GM12891 (cell line): Measurements from ENCODE around the gene OAS3.

Experiments used
- DNase-seq: peaks from one replicate; pipeline ENCODE4 v3.0.0; 2011; ENCODE audit warnings: low spot score; ENCODE audit not compliant: insufficient read length
- FAIRE-seq: peaks from 2 replicates; lab custom pipeline; 2011; peaks lifted over from hg19 to GRCh38; lab: Jason Lieb, UNC
- PAX5 ChIP-seq: IDR thresholded peaks from 2 replicates; pipeline ENCODE4 v1.6.1; 2011; ENCODE audit warnings: low read length, moderate library complexity, mild to moderate bottlenecking; ENCODE audit not compliant: insufficient read depth, severe bottlenecking
- POLR2A ChIP-seq: IDR thresholded peaks from 2 replicates; pipeline ENCODE4 v1.6.1; 2011; ENCODE audit warnings: low read depth, low read length, control low read depth
- POLR2AphosphoS5 ChIP-seq: IDR thresholded peaks from 2 replicates; pipeline ENCODE4 v1.6.1; 2011; ENCODE audit warnings: low read depth, low read length, control low read depth
- POU2F2 ChIP-seq: IDR thresholded peaks from 2 replicates; pipeline ENCODE4 v1.6.1; 2011; ENCODE audit warnings: low read depth, mild to moderate bottlenecking, control low read depth, low read length, moderate library complexity
- SPI1 ChIP-seq: IDR thresholded peaks from 2 replicates; pipeline ENCODE4 v1.6.1; 2011; ENCODE audit warnings: low read depth, low read length, control low read depth
- TAF1 ChIP-seq: IDR thresholded peaks from 2 replicates; pipeline ENCODE4 v1.6.1; 2011; ENCODE audit warnings: low read depth, low read length, control low read depth

The OAS3 gene

DNA sequence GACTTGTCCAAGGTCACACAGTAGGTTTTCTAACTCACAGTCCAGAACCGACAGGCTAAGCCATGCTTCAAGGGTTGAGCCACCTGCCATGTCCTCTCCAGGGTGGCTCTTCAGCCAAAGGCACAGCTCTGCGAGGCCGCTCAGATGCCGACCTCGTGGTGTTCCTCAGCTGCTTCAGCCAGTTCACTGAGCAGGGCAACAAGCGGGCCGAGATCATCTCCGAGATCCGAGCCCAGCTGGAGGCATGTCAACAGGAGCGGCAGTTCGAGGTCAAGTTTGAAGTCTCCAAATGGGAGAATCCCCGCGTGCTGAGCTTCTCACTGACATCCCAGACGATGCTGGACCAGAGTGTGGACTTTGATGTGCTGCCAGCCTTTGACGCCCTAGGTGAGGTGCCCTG lies 27.4 kb downstream of the OAS3 start:
- no peak for TF ChIP-seq SPI1
- TF ChIP-seq POLR2AphosphoS5: no peak
- no peak for TF ChIP-seq POU2F2
- no peak for TF ChIP-seq TAF1
- TF ChIP-seq POLR2A: no peak
- no peak for TF ChIP-seq PAX5
- no peak for FAIRE-seq
- no peak for DNase-seq

DNA sequence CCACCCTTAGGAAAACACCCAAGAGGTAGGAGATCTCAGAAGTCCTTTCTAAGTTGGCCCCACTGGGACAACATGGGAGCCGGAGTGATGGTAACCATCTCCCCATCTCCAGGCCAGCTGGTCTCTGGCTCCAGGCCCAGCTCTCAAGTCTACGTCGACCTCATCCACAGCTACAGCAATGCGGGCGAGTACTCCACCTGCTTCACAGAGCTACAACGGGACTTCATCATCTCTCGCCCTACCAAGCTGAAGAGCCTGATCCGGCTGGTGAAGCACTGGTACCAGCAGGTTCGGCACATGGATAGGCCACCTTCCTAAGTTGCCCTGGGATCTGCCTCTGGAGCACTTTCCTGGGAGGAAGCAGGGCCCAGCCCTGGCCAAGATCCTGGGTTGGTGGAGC lies 29.0 kb downstream of the OAS3 start:
- TF ChIP-seq POLR2AphosphoS5 (no peak), SPI1 (no peak), PAX5 (no peak), POU2F2 (no peak), TAF1 (no peak)
- FAIRE-seq (no peak), DNase-seq (no peak)

DNA sequence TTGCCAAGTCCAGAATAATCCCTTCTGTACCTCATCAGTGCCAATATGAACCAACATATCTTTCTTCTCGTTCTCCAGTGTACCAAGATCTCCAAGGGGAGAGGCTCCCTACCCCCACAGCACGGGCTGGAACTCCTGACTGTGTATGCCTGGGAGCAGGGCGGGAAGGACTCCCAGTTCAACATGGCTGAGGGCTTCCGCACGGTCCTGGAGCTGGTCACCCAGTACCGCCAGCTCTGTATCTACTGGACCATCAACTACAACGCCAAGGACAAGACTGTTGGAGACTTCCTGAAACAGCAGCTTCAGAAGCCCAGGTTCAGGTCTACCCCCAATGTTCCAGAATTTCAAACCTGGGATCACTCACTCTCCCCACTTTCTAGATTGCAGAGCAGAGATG lies 29.6 kb downstream of the OAS3 start:
- DNase-seq (no peak), FAIRE-seq (no peak)
- no peak for TF ChIP-seq TAF1
- TF ChIP-seq PAX5: no peak
- no peak for TF ChIP-seq POLR2A
- TF ChIP-seq SPI1: no peak
- TF ChIP-seq POU2F2: no peak
- no peak for TF ChIP-seq POLR2AphosphoS5

DNA sequence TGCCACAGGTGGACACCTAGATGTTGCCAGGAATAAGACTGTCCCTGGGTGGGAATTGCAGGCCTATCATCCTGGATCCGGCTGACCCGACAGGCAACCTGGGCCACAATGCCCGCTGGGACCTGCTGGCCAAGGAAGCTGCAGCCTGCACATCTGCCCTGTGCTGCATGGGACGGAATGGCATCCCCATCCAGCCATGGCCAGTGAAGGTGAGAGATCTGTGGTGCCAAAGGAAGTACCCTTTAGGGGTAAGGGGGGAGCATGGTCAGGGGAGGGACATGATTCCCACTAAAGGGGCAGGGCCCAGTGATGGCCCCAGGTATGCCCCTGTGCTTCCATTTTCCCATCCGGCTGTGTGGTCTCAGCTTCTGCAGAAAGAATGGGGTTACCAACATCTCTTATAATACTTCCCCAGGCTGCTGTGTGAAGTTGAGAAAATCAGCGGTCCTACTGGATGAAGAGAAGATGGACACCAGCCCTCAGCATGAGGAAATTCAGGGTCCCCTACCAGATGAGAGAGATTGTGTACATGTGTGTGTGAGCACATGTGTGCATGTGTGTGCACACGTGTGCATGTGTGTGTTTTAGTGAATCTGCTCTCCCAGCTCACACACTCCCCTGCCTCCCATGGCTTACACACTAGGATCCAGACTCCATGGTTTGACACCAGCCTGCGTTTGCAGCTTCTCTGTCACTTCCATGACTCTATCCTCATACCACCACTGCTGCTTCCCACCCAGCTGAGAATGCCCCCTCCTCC lies 31.5 kb downstream of the OAS3 start:
- no peak for TF ChIP-seq POU2F2
- no peak for TF ChIP-seq POLR2AphosphoS5
- TF ChIP-seq TAF1: no peak
- no peak for TF ChIP-seq SPI1
- no peak for TF ChIP-seq POLR2A
- TF ChIP-seq PAX5: no peak
- FAIRE-seq: no peak
- DNase-seq: no peak

DNA sequence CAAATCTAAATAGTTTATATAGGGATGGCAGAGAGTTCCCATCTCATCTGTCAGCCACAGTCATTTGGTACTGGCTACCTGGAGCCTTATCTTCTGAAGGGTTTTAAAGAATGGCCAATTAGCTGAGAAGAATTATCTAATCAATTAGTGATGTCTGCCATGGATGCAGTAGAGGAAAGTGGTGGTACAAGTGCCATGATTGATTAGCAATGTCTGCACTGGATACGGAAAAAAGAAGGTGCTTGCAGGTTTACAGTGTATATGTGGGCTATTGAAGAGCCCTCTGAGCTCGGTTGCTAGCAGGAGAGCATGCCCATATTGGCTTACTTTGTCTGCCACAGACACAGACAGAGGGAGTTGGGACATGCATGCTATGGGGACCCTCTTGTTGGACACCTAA lies 32.1 kb downstream of the OAS3 start:
- TF ChIP-seq SPI1: no peak
- no peak for TF ChIP-seq PAX5
- no peak for TF ChIP-seq POLR2A
- no peak for TF ChIP-seq POLR2AphosphoS5
- TF ChIP-seq POU2F2: no peak
- TF ChIP-seq TAF1: no peak
- no peak for DNase-seq
- FAIRE-seq: no peak

DNA sequence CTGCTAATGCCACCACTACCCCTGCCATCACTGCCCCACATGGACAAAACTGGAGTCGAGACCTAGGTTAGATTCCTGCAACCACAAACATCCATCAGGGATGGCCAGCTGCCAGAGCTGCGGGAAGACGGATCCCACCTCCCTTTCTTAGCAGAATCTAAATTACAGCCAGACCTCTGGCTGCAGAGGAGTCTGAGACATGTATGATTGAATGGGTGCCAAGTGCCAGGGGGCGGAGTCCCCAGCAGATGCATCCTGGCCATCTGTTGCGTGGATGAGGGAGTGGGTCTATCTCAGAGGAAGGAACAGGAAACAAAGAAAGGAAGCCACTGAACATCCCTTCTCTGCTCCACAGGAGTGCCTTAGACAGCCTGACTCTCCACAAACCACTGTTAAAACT lies 33.0 kb downstream of the OAS3 start:
- no peak for FAIRE-seq
- no peak for TF ChIP-seq POU2F2
- TF ChIP-seq PAX5: no peak
- TF ChIP-seq POLR2A: no peak
- no peak for TF ChIP-seq TAF1
- TF ChIP-seq POLR2AphosphoS5: no peak
- TF ChIP-seq SPI1: no peak
- DNase-seq: no peak

DNA sequence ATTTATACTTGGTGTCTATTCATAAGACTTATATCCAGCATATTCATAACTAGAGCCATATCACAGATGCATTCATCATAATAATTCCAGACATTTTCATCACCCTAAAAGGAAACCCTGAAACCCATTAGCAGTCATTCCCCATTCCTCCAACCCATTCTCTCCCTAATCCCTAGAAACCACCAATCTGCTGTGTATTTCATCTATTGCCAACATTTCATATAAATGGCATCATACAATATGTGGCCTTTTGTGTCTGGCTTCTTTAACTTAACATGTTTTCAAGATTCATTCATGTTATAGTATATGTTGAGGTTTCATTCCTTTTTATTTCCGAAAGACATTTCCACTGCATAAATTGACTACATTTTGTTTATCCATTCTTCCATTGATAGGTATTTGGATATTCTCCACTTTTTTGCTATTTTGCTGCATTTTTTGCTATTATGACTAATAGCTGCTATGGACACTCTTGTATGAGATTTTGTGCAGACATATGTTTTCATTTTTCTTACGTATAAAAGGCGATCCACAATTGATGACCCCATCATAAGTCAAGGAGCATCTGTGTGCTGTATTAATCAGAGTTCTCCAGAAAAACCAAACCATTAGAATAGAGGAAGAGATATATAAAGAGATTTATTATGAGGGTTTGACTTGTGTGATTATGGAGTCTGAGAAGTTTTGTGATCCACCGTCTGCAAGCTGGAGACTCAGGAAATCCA lies 34.9 kb downstream of the OAS3 start:
- TF ChIP-seq PAX5 (no peak), POLR2A (no peak), SPI1 (no peak), POU2F2 (no peak), POLR2AphosphoS5 (no peak), TAF1 (no peak)
- FAIRE-seq (no peak), DNase-seq (no peak)

DNA sequence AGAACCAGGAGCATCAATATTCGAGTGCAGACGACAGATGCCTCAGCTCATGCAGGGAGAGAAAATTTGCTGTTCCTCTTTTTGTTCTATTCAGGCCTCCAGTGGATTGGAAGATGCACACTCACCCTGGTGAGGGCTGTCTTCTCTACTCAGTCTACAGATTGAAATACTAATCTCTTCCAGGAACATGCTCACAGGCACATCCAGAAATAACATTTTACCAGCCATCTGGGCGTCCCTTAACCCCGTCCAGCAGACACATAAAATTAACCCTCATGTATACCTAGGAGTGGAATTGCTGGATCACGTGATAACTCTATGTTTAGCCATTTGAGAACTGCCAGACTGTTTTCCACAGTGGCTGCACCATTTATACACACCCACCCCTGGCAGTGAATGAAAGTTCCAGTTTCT lies 35.6 kb downstream of the OAS3 start:
- DNase-seq (no peak), FAIRE-seq (peak; percentile 55)
- TF ChIP-seq POLR2A (no peak), SPI1 (peak; percentile 85)

DNA sequence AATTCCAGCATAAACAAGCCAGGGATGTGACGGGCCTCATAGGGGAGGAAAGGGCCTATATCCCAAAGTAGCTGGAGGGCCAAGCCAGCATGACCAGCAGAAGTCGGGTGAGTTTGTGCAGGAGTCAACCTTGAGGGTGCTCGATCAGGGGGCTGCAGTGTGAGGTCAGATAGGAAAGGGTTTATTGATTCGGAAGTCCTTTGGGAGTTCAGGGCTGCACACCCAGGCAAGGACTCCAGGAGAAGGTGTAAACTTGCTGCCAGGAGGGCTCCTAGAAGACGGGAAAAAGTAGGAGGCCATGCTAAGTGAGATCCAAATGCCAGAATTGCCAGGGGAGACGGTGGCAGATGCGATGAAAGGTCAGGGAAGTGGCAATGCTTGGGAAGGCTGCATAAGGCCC lies 36.6 kb downstream of the OAS3 start:
- TF ChIP-seq PAX5 (no peak), SPI1 (no peak), POLR2AphosphoS5 (no peak), TAF1 (no peak), POU2F2 (no peak), POLR2A (no peak)
- FAIRE-seq (no peak), DNase-seq (no peak)
